ENCODE results near the gene COL15A1.
"Not testable (repeated sequence)": the region's sequence is repeated elsewhere in the genome, so short reads cannot be mapped to it uniquely, and the experiment has no call there.

The COL15A1 gene

GRCh38 chr9:99092643-99093491 is 149.2 kb downstream of the COL15A1 start:
- DNase-seq, result no peak

- no peak for DNase-seq
Observed at GRCh38 chr9:99093492-99093791, 149.7 kb downstream of the COL15A1 start.

GRCh38 chr9:99095565-99095964 is 151.9 kb downstream of the COL15A1 start:
- no peak for DNase-seq

DNA sequence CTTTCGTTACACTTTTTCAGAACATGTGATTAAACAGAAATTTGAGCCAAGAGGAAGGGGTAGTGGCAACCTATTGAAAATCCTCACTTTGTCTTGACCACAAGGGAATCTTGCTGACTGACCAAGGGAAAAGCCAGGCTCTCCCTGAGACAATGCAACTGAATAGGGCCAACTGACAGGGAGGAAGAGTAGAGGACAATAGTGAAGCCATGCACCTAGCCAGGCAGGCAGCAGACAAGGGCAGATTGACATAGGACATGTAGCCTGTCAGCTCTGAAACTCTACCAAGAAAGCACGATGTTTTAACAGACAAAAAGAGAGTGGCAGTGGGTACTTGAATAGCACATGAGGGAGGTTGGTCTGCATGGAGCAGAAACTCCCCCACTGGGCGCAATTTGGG is 152.7 kb downstream of the COL15A1 start:
- DNase-seq, result no peak

- not testable (repeated sequence) for DNase-seq
Observed at GRCh38 chr9:99099806-99100585, 156.3 kb downstream of the COL15A1 start.

- no peak for DNase-seq
Observed at GRCh38 chr9:99101271-99101670, 157.6 kb downstream of the COL15A1 start.

- DNase-seq, result no peak
Observed at GRCh38 chr9:99101812-99102211, 158.1 kb downstream of the COL15A1 start.

DNA sequence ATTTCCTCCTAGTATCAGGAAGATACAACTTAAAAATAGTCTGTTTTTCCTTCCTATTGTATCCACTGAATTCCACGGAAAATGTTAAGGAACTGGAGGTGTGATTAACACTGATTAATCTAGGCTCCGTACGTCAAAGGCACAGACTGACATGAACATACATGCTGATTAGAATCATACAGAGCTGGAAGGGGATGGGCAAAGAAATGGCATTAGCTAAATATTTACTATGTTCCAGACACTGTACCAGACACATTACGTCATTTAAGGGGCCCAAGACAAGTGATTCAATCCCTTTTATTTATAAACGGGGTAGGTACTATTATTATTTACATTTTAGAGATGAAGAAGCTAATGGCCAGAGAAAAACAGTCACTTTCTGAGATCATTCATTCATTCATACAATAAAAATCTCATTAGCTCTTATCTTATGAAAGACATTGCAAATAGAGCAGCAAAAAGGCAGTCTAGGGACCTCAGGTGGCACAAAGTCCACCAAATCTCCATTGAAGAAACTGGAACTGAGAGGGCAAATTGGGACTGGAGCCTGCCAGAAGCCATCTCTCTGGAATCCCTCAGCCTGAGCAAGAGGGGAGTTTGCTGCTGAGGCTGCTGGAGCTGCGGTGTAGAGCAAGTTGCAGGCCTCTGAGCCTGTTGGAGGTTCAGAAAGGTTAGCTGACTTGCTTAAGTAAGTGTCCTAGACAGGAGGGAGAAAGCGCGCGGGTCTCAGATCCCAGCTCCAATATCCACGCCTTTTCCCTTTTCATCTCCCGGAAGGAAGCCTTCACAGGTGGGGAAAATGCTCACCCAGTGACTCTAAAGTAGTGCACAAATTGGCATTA is 159.6 kb downstream of the COL15A1 start:
- no peak for DNase-seq

GRCh38 chr9:99103901-99104458 is 160.3 kb downstream of the COL15A1 start:
- DNase-seq, result no peak

GRCh38 chr9:99104459-99105151 is 160.9 kb downstream of the COL15A1 start, which contains the start of gene TGFBR1:
TGFBR1 (plus strand) TSS chr9:99105113; CDS start chr9:99105206, 93 bp downstream.
- peak; percentile 91 for DNase-seq

DNA sequence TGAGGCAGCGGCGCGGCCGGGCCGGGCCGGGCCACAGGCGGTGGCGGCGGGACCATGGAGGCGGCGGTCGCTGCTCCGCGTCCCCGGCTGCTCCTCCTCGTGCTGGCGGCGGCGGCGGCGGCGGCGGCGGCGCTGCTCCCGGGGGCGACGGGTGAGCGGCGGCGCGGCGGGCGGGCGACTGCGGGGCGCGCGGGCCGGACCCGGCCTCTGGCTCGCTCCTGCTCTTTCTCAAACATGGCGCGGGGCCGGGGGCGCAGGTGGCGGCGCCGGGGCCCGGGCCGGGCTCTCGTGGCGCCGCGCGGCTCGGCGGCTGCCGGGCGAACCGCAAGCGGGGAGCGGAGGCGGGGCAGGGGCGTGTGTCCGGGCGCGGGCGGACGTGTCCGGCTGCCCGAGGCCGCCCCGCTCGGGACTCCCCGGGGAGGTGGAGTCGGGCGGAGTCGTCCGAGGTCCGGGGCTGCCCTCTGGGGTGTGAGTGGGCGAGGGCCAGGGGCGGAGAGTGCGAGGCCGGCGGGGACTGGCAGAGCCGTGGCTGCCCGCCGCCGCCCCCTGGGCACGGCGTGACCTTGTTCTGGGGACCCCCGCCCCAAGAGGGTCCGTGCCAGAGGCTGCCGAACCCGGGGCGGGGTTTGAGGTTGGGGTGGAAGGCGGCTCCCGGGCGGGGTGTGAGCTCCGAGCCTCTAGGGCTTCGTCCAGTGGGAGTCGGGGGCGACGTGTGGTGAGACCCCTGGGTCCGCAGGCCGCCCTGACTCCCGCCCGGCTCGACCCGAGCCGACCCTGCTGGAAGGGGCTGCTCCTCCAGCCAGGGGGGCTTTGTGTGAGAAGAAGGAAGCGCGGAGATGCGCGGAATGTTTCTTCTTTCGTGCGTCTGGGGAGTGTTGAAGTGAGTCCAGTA is 161.7 kb downstream of the COL15A1 start:
- DNase-seq, result peak; percentile 28

DNA sequence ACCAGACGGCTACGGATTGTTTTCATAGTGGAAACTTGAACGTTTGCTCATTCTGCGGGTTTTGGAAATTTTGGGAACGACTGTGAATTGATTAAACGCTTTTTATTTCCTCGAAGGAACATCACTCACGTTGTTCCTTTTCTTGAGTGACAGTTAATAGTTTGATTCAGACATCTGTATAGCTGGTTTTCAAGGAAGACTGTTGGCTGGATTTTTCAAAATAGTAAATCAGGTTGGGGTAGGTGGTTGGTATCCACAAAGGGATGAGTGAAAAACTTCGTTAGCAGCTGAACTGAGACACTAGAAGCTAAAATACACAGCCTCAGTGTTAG is 162.3 kb downstream of the COL15A1 start:
- no peak for DNase-seq

DNA sequence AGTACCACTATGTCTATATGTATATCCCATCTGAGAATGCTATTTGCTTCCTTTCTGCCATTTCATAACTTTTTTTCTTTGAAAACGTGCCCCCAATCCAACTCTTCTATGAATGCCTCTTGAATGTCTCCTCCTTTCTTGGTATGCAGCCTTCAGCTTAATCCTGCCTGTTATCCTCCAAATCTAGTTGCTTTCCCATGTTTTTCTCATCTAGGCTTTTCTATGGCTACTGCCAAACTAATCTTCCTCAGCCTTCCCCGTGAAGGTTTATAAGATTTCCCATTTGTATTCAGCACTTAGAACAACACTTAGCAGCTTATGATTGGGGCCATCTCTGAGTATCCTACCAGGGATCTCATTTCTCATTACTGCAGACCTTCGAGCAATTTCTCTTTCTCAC is 163.7 kb downstream of the COL15A1 start:
- no peak for DNase-seq

- no peak for DNase-seq
Observed at GRCh38 chr9:99108131-99108530, 164.4 kb downstream of the COL15A1 start.

GRCh38 chr9:99109522-99109921 is 165.8 kb downstream of the COL15A1 start:
- no peak for DNase-seq

DNA sequence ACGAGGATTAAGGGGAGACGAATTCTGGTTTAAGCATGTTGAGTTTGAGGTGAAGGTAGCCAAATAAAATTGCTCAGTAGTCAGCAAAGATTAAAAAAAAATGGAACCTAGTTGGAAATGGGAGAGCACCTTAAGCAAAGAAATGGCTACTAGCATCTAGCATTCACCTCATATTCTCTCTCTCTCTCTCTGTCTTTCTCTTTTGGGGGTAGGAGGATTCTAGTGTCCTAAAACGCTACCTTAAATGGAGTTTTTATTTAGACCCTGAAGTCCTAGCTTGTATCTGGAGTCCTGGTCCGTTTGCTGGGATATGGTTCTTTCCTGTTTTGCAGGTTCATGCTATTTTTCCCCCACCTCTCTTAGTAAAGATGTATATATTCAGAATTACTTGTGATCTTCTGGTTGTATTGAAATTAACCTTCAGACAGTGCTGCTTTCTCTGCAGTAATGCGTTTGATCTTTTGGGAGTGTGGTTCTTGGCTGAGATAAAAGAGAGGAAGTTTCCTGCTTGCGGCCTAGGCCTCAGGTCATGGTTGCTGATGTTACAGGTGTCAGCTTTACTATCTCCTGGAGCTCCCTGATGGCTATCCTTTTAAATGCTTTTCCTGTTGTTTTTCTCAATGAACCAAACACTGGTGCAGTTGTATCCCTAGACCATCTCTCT is 169.2 kb downstream of the COL15A1 start:
- no peak for DNase-seq

GRCh38 chr9:99113414-99114048 is 169.8 kb downstream of the COL15A1 start:
- no peak for DNase-seq

DNA sequence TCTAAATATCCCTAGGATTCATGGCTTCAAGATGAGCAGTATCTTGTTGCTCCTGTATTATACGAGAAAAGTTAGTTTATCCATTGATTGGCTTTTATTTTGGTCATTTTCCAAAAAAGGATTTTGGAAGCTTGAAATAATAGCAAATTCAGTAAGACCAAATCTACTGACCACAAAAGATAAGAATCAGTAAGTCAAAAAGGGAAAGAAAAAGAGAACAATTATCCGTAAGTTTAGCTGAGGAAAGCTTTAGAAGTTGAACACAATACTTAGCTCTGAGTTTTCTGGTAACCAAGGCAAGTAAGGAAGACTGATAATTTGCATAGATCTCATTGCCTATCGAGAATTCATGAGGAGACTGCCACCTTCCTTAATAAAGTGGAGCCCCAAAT is 170.3 kb downstream of the COL15A1 start:
- DNase-seq, result no peak

GRCh38 chr9:99114846-99115500 is 171.3 kb downstream of the COL15A1 start:
- no peak for DNase-seq

DNA sequence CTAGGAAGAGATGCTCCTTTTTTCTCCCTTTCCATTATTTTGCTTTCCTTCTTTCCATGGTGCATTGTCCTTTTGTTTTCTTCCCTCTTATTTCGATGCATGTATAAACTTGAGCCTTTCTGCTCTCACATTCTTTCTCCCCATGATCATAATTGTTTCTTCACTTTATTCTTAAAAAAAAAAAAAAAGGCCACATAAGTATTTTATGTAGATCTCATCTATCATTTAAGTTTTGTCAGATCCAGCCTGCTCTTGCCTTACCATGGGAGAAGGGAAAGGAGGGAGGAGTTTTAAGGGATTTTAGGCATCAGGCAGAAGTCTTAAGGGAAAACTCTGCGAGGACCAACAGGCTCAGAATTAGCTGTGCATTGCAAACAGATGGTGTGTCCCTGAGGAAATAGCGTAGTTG is 172.3 kb downstream of the COL15A1 start:
- no peak for DNase-seq
